Astrocyte of the cerebellum (primary cell): ENCODE measurements around the gene CYSTM1.

Experiments
- DNase-seq: peaks from one replicate; pipeline ENCODE4 v3.0.0-alpha.2; 2011; ENCODE audit warnings: low read depth
- H3K4me3 ChIP-seq: 2 replicates; pipeline ENCODE4 v1.5.1; 2011; ENCODE audit warnings: mild to moderate bottlenecking, low read depth, low read length, moderate library complexity
- CTCF ChIP-seq: IDR thresholded peaks from 2 replicates; pipeline ENCODE4 v1.5.1; 2012; ENCODE audit warnings: low read length, low read depth, moderate library complexity, mild to moderate bottlenecking; ENCODE audit errors: missing control alignments
- in situ Hi-C: cut with HindIII; loops from 2 replicates; pipeline ENCODE4 v1.10.0; 2017; ENCODE audit warnings: low sequenced_read_pairs

CYSTM1 gene

GRCh38 chr5:140202078-140202477 lies 27.1 kb downstream of the CYSTM1 start:
- in situ Hi-C loops, result no loop called here
- DNase-seq, result no peak
- TF ChIP-seq CTCF, result no peak
- no peak overlapping the region for H3K4me3 ChIP-seq

DNA sequence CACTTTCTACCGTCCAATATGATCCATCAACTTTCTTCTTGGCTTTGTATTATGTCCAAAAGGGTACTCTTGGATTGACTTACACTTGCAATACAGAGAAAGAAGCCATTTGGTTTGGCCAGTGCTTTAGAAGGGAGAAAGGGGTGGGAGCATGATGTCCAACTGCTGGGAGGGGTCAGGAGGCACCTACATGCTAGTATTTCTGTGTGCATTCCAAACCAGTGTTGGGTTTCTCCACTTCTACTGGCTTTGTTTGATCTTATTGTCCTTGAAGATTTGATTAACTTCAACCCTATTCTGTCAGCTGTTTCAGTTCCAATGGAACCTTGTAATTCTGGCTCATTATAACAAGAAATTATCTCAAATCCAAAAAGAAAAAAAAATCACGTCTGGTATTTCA lies 27.6 kb downstream of the CYSTM1 start:
- TF ChIP-seq CTCF, result no peak
- in situ Hi-C loops, result no loop called here
- DNase-seq, result no peak
- no peak overlapping the region for H3K4me3 ChIP-seq

GRCh38 chr5:140205216-140205615 lies 30.2 kb downstream of the CYSTM1 start:
- no peak for DNase-seq
- H3K4me3 ChIP-seq, result no peak overlapping the region
- TF ChIP-seq CTCF, result no peak

GRCh38 chr5:140205952-140206351 lies 31.0 kb downstream of the CYSTM1 start:
- H3K4me3 ChIP-seq, result no peak overlapping the region
- DNase-seq, result no peak
- in situ Hi-C loops, result no loop called here
- TF ChIP-seq CTCF, result no peak

More at GRCh38 chr5:140205216-140205615, 30.2 kb downstream of the CYSTM1 start:
- in situ Hi-C loops, result no loop called here

DNA sequence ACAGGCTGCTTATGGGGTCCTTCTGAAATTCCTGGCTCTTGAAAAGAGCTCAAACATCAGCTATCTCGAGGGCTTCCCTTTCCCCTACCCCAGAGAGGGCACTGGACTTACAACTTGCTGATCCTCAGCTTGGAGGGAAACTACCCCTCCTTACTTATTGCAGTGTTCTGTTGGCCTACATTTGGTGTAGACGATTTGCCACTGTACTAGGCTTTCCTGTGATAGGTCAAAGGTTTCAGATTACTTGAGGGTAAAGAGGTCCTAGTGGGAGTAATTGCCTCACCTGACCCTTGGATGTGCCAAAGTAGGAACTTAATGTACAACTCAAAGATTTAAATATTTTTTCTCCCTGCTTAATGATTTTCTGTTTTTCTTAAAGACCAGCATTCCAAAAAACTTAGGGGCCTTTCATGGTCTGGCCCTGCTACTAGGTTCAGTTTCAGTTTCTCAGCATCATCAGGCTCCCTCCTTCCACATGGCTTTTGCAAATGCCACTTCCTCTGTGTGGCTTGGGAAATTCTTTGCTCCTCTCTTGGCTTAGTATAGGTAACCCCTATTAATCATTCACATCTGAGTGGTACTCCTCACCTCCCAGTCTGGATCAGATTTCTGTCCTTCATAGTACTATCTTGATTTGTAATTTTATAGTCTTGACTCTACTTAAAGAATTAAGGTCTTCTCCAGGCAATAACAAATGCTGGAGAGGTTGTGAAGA lies 32.4 kb downstream of the CYSTM1 start:
- no peak for TF ChIP-seq CTCF

GRCh38 chr5:140208065-140208464 lies 33.1 kb downstream of the CYSTM1 start:
- no peak for DNase-seq
- no peak overlapping the region for H3K4me3 ChIP-seq
- in situ Hi-C loops, result no loop called here
- TF ChIP-seq CTCF, result no peak

More for the DNA sequence above, 32.4 kb downstream of the CYSTM1 start:
- DNase-seq, result no peak
- H3K4me3 ChIP-seq, result no peak overlapping the region
- in situ Hi-C loops, result no loop called here
